SK-N-SH (cell line): Measurements from ENCODE around the gene CACNA2D3. TPM values are rescaled to one million over a fixed set of nuclear protein-coding genes. Genes with fewer than 3 reads are reported as not detected.

ENCODE experiments used
- CTCF ChIA-PET: fragments of 300-600, 350-600 bp; formaldehyde crosslinking; extraction: SDS; loops from one replicate; lab custom pipeline; 2021; lab: Yijun Ruan, JAX
- POLR2A ChIA-PET: fragments of 350-600 bp; sonication (Branson Sonifier 250); formaldehyde crosslinking; extraction: SDS; loops from one replicate; lab custom pipeline; 2020; ENCODE audit warnings: antibody characterized with exemption, inconsistent platforms; lab: Yijun Ruan, JAX
- DNase-seq: peaks from one replicate; pipeline ENCODE4 v3.0.0; 2012
- H2AFZ ChIP-seq: fragments of 200-600 bp; sonication (generic); 2 replicates; pipeline ENCODE4 v1.8.1; 2016; ENCODE audit warnings: antibody characterized with exemption, mild to moderate bottlenecking, low read depth
- H3F3A ChIP-seq: fragments of 200-600 bp; sonication (generic); replicated peaks from 2 replicates; pipeline ENCODE3; 2016; ENCODE audit warnings: antibody characterized with exemption, mild to moderate bottlenecking; ENCODE audit not compliant: insufficient read depth
- H3K27ac ChIP-seq, 2 experiments: fragments of 200-500 bp in 1 of 2; fragments of 200-600 bp in 1 of 2; sonication (Bioruptor generic) in 1 of 2; sonication (generic), shearing (Covaris generic) in 1 of 2; 2 replicates each; pipeline versions ENCODE4 v1.5.1 to v1.6.1; 2014 to 2016; ENCODE audit warnings: low read depth in 2 of 2, inconsistent platforms in 1 of 2, low read length in 1 of 2, mild to moderate bottlenecking in 1 of 2, mixed read lengths in 1 of 2
- H3K27me3 ChIP-seq: fragments of 200-600 bp; sonication (generic), shearing (Covaris generic); 2 replicates; pipeline ENCODE4 v1.6.1; 2016; ENCODE audit warnings: mixed run types; ENCODE audit not compliant: insufficient read depth
- H3K36me3 ChIP-seq, 2 experiments: fragments of 200-500 bp in 1 of 2; fragments of 200-600 bp in 1 of 2; sonication (Bioruptor generic) in 1 of 2; sonication (generic) in 1 of 2; replicated peaks in 1 of 2; 2 replicates each; pipeline versions ENCODE3 to v1.5.1; 2014 to 2016; ENCODE audit warnings: low read length in 1 of 2, mild to moderate bottlenecking in 1 of 2; ENCODE audit not compliant: insufficient read depth in 2 of 2, control insufficient read depth in 1 of 2
- H3K4me1 ChIP-seq, 2 experiments: fragments of 200-500 bp in 1 of 2; fragments of 200-600 bp in 1 of 2; sonication (Bioruptor generic) in 1 of 2; sonication (generic), shearing (Covaris generic) in 1 of 2; 2 replicates each; pipeline versions ENCODE4 v1.5.1 to v1.6.1; 2014 to 2016; ENCODE audit warnings: low read depth in 1 of 2, low read length in 1 of 2, mixed run types in 1 of 2; ENCODE audit not compliant: insufficient read depth in 2 of 2, control insufficient read depth in 1 of 2
- H3K4me2 ChIP-seq: fragments of 200-600 bp; sonication (generic), shearing (Covaris generic); 2 replicates; pipeline ENCODE4 v1.6.1; 2017; ENCODE audit warnings: mixed run types
- H3K4me3 ChIP-seq, 2 experiments: fragments of 200-500 bp in 1 of 2; fragments of 200-600 bp in 1 of 2; sonication (Bioruptor generic) in 1 of 2; sonication (generic), shearing (Covaris generic) in 1 of 2; 2 replicates each; pipeline versions ENCODE4 v1.5.1 to v1.8.1; 2014 to 2016; ENCODE audit warnings: low read depth in 2 of 2, inconsistent platforms in 1 of 2, low read length in 1 of 2, mild to moderate bottlenecking in 1 of 2, mixed read lengths in 1 of 2, moderate library complexity in 1 of 2
- H3K79me2 ChIP-seq: fragments of 200-600 bp; sonication (generic); 2 replicates; pipeline ENCODE4 v1.8.1; 2017; ENCODE audit warnings: mild to moderate bottlenecking; ENCODE audit not compliant: insufficient read depth
- H3K9ac ChIP-seq: fragments of 200-600 bp; sonication (generic); 2 replicates; pipeline ENCODE4 v1.6.1; 2017; ENCODE audit warnings: mixed run types
- H3K9me2 ChIP-seq: fragments of 200-600 bp; sonication (generic); 2 replicates; pipeline ENCODE4 v1.6.1; 2017; ENCODE audit warnings: mixed run types
- H3K9me3 ChIP-seq: fragments of 200-600 bp; sonication (generic); 2 replicates; pipeline ENCODE4 v1.6.1; 2017; ENCODE audit warnings: mixed run types, mild to moderate bottlenecking, moderate library complexity
- H4K20me1 ChIP-seq: fragments of 200-600 bp; sonication (generic); 2 replicates; pipeline ENCODE4 v1.6.1; 2017; ENCODE audit warnings: mild to moderate bottlenecking, mixed run types; ENCODE audit not compliant: insufficient read depth
- CTCF ChIP-seq: fragments of 200-600 bp; sonication (generic); IDR thresholded peaks from 2 replicates; pipeline ENCODE4 v1.6.1; 2017; ENCODE audit warnings: antibody characterized with exemption, mild to moderate bottlenecking, moderate library complexity
- ELF1 ChIP-seq: IDR thresholded peaks from 2 replicates; pipeline ENCODE4 v1.4.0; 2012
- FOSL2 ChIP-seq: IDR thresholded peaks from 2 replicates; pipeline ENCODE4 v1.4.0; 2012; ENCODE audit warnings: low read depth, mild to moderate bottlenecking, moderate library complexity, borderline replicate concordance
- FOXJ3 ChIP-seq: sonication (generic); formaldehyde crosslinking; IDR thresholded peaks from 2 replicates; pipeline ENCODE4 v1.5.1; 2020; ENCODE audit warnings: mild to moderate bottlenecking, missing genetic modification reagents
- FOXM1 ChIP-seq: IDR thresholded peaks from 2 replicates; pipeline ENCODE4 v1.4.0; 2012; ENCODE audit warnings: low read depth, mild to moderate bottlenecking
- GATA2 ChIP-seq: sonication (generic); formaldehyde crosslinking; IDR thresholded peaks from 2 replicates; pipeline ENCODE4 v1.5.0; 2020; ENCODE audit warnings: mild to moderate bottlenecking, missing genetic modification reagents
- IRF3 ChIP-seq: fragments of 150-350 bp; IDR thresholded peaks from 2 replicates; pipeline ENCODE4 v1.6.1; 2016; ENCODE audit warnings: mild to moderate bottlenecking, low read depth, low read length
- MEF2A ChIP-seq: IDR thresholded peaks from 2 replicates; pipeline ENCODE4 v1.4.0; 2012; ENCODE audit warnings: low read depth, borderline replicate concordance
- NFIC ChIP-seq: IDR thresholded peaks from 2 replicates; pipeline ENCODE4 v1.4.0; 2012; ENCODE audit warnings: borderline replicate concordance
- NRF1 ChIP-seq: IDR thresholded peaks from 2 replicates; pipeline ENCODE4 v1.6.1; 2012; ENCODE audit warnings: low read depth, mild to moderate bottlenecking, low read length
- PBX3 ChIP-seq: IDR thresholded peaks from 2 replicates; pipeline ENCODE4; 2012
- POLR2AphosphoS5 ChIP-seq: IDR thresholded peaks from 2 replicates; pipeline ENCODE4 v1.6.1; 2012; ENCODE audit warnings: low read depth, low read length
- RCOR1 ChIP-seq: fragments of 150-350 bp; IDR thresholded peaks from 2 replicates; pipeline ENCODE4 v1.6.1; 2017; ENCODE audit warnings: antibody characterized with exemption, low read length
- RFX5 ChIP-seq: IDR thresholded peaks from 2 replicates; pipeline ENCODE4 v1.6.1; 2012; ENCODE audit warnings: mild to moderate bottlenecking, improper control_type of control experiment, low read length
- RXRA ChIP-seq: IDR thresholded peaks from 2 replicates; pipeline ENCODE4 v1.4.0; 2012; ENCODE audit warnings: low read depth, mild to moderate bottlenecking, borderline replicate concordance
- SMC3 ChIP-seq: IDR thresholded peaks from 2 replicates; pipeline ENCODE4 v1.6.1; 2012; ENCODE audit warnings: low read depth, low read length, improper control_type of control experiment
- TCF12 ChIP-seq: IDR thresholded peaks from 2 replicates; pipeline ENCODE4 v1.4.0; 2012
- TEAD4 ChIP-seq: IDR thresholded peaks from 2 replicates; pipeline ENCODE4 v1.4.0; 2012; ENCODE audit warnings: mild to moderate bottlenecking, borderline replicate concordance; ENCODE audit not compliant: insufficient read depth
- USF1 ChIP-seq: IDR thresholded peaks from 2 replicates; pipeline ENCODE4 v1.4.0; 2012; ENCODE audit warnings: low read depth, borderline replicate concordance
- USF2 ChIP-seq: fragments of 150-350 bp; IDR thresholded peaks from 2 replicates; pipeline ENCODE4 v1.6.1; 2017; ENCODE audit warnings: antibody characterized with exemption, low read length, low read depth, borderline replicate concordance
- ZBTB33 ChIP-seq: IDR thresholded peaks from 2 replicates; pipeline ENCODE4 v1.4.0; 2012; ENCODE audit warnings: low read depth, borderline replicate concordance
- WGBS: methylation state at CpG from one replicate; pipeline ENCODE4 v1.1.6; 2017; ENCODE audit warnings: low lambda C conversion rate; 5-methylcytosine and 5-hydroxymethylcytosine counted together
- polyA plus RNA-seq, 3 experiments: library from polyadenylated mRNA; depleted of rRNA; stranded (reverse); fragments of >200 nt; gene quantifications; 2 replicates each; pipeline ENCODE4 v1.2.3, GENCODE V29; 2012

Gene CACNA2D3
- polyA plus RNA-seq, 1 of the 3 experiments (the other 2 are of a cell fraction), result 0.15 TPM

- Histone ChIP-seq H2AFZ (no peak overlapping the region), H3K4me1 (no peaks in the 10 kb centered on the region), H3K36me3 (no peaks in the 10 kb centered on the region), H3K9ac (no peak overlapping the region), H4K20me1 (no peaks in the 10 kb centered on the region), H3K79me2 (no peaks in the 10 kb centered on the region), H3K9me2 (no peaks in the 10 kb centered on the region), H3K9me3 (no peaks in the 10 kb centered on the region), H3K4me2 (no peak overlapping the region), H3K27me3 (no peaks in the 10 kb centered on the region), H3K27ac (no peak overlapping the region), H3F3A (no peaks in the 10 kb centered on the region), H3K4me3 (no peak overlapping the region)
- POLR2A ChIA-PET, result no interaction called here
- no peak for DNase-seq
- 40% methylated on average over 1 of the region's 1 CpG for WGBS
- no peak for TF ChIP-seq PBX3
- TF ChIP-seq FOSL2, result no peak
- TF ChIP-seq NRF1, result no peak
- TF ChIP-seq TCF12, result no peak
- TF ChIP-seq RCOR1, result no peak
- TF ChIP-seq USF1, result no peak
- TF ChIP-seq CTCF, result no peak
- no peak for TF ChIP-seq NFIC
- no peak for TF ChIP-seq RXRA
- no peak for TF ChIP-seq FOXJ3 (CRISPR knock-in tag)
- no peak for TF ChIP-seq MEF2A
- no peak for TF ChIP-seq ELF1
- no peak for TF ChIP-seq IRF3
- CTCF ChIA-PET, result no interaction called here
Observed at GRCh38 chr3:54632326-54632665, 509.9 kb downstream of the CACNA2D3 start.

- H4K20me1 ChIP-seq, result no peaks in the 10 kb centered on the region
- H3K4me2 ChIP-seq, result no peak overlapping the region
- no peaks in the 10 kb centered on the region for H3K36me3 ChIP-seq
- H3K79me2 ChIP-seq, result no peaks in the 10 kb centered on the region
- no peaks in the 10 kb centered on the region for H3K27me3 ChIP-seq
- H2AFZ ChIP-seq, result no peak overlapping the region
- CTCF ChIA-PET, result interaction anchor here (0.7 kb wide), 1 partner anchor 8 kb away, joined by 3 read pairs; no protein-coding TSS in a partner anchor
- H3K9me3 ChIP-seq, result no peaks in the 10 kb centered on the region
- DNase-seq, result no peak
- H3K27ac ChIP-seq, result no peak overlapping the region
- H3K9ac ChIP-seq, result no peak overlapping the region
- POLR2A ChIA-PET, result no interaction called here
- H3K4me3 ChIP-seq, result no peak overlapping the region
- WGBS, result 62% methylated on average over 6 of the region's 6 CpGs
- no peaks in the 10 kb centered on the region for H3K9me2 ChIP-seq
- no peaks in the 10 kb centered on the region for H3K4me1 ChIP-seq
- H3F3A ChIP-seq, result no peaks in the 10 kb centered on the region
- no peak for TF ChIP-seq RFX5
- no peak for TF ChIP-seq SMC3
- TF ChIP-seq NRF1, result no peak
- no peak for TF ChIP-seq GATA2
- TF ChIP-seq ZBTB33, result no peak
- no peak for TF ChIP-seq NFIC
- no peak for TF ChIP-seq FOXM1
- no peak for TF ChIP-seq RCOR1
- no peak for TF ChIP-seq USF1
- no peak for TF ChIP-seq USF2
- TF ChIP-seq POLR2AphosphoS5, result no peak
- no peak for TF ChIP-seq TEAD4
Observed at GRCh38 chr3:54632834-54633233, 510.5 kb downstream of the CACNA2D3 start.
